Fibroblast of skin of abdomen (primary cell): ENCODE data around the gene APOB.

Source experiments
- DNase-seq: peaks from one replicate; pipeline ENCODE4 v3.0.0-alpha.2; 2013

Gene APOB

GRCh38 chr2:21017748-21018276 is 26.1 kb downstream of the APOB start:
- no peak for DNase-seq

DNA sequence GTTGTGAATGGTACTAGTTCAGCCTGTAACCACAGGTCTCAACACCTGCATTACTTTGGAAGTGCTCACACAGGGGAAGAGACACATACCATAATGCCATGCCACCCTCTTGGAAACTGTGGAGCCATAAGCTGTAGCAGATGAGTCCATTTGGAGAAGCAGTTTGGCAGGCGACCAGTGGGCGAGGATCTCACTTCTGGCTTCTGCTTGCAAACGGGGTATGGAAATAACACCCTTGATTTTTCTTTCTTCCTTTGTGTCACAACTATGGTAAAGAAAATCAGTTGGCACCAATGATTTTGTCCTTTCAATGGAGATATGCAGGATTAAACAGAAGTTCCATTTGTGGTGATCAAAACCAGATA is 28.6 kb downstream of the APOB start:
- DNase-seq, result no peak

GRCh38 chr2:21014364-21015280 is 29.3 kb downstream of the APOB start:
- DNase-seq, result no peak

DNA sequence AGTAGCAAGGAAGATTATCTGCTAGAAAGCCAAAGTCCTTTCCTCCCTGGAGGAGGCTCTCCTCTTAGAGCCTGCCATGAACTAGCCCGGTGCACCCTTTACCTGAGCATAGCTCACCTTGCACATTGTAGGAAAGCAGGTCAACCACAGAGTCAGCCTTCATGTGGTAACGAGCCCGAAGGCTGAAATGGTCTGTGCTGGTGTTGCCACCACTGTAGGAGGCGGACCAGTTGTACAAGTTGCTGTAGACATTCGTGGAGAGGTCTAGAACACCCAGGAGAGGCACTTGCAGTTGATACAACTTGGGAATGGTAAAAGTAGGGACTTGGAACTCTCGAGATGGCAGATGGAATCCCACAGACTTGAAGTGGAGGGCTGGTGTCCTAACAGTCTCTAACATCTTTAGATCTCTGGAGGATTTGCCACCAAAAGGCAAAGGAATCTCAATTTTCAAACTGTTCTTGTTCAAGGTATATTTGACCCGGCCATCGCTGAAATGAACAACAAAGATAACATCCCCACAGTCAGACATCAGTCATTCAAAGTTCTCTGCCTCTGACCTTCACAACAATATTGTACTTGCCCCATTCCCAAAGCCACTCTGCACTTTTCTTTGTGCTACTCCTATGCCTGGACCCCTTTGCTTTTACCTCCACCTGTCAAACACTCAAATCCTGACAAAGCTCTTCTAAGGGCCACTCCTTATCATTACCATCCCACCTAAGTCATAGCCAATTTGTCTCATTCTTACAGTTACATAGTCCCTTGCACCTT is 30.6 kb downstream of the APOB start:
- no peak for DNase-seq

DNA sequence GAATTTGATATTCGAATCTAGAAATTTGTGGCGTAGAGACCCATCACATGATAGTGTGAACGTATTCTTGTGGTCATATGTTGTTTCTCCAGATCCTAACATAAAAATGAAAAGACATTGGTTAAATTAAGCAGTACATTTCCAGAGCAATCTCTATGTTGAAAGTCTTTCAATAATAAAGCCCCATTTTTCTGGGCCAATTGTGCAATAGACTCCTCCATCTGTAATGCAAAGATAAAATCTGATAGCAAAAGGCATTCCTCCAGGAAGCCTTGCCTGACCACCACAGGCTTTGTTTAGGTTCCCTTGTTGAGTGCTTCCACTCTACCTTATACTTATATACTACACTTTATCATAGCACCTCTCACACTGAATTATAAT is 31.3 kb downstream of the APOB start:
- DNase-seq, result no peak

DNA sequence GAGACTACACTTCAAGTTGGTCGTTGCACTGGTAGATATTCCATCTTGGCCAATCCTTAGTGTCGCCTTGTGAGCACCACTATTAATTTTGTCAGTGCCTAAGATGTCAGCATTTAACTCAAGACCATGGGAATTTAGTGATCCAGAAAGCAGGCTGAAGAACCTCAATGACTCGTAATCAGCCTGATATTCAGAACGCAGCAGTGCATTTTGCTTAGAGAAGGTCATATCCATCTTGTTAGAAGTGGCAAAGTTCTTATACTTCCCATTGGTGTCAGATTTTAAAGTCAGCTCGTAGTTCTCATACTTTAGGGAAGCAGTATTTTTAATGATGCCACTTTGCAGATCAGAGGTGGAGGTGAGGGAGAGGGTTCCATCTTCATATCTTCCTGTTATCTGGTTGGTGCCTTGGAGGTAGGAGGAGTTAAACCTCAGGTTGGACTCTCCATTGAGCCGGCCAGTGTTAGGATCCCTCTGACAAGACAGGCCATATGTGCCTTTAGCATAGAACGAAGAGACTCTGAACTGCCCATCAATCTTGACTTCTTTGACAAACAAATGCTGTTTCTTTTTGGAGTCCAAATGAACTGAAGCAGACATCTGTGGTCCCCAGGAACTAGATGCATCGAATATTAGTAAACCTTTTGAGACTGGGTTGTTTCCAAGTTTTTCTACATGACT is 31.9 kb downstream of the APOB start:
- DNase-seq, result no peak

GRCh38 chr2:21011453-21011852 is 32.4 kb downstream of the APOB start:
- no peak for DNase-seq

GRCh38 chr2:21010813-21011439 is 32.9 kb downstream of the APOB start:
- no peak for DNase-seq

DNA sequence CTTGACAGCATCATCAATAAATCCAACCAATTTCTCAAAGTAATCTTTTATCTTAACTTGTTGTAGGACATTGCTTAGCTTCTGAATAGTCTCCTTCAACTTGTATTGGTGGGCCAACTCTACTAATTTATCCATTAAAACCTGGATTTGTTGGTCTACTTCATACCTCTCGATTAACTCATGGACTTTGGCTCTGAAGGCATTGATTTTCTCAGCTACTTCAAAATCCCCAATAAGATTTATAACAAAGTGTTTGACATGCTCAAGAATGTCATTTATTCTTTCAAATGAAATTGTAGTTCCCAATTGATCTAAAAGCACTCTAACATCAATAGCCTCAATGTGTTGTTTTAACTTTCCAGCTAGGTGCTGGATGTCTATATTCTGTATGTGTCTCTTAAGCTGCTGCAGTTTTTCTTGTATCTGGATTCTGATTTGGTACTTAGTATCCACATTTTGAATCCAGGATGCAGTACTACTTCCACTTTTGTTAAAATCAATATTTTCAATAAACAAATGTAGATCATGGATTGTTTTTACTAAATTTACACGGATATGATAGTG is 34.1 kb downstream of the APOB start:
- no peak for DNase-seq

DNA sequence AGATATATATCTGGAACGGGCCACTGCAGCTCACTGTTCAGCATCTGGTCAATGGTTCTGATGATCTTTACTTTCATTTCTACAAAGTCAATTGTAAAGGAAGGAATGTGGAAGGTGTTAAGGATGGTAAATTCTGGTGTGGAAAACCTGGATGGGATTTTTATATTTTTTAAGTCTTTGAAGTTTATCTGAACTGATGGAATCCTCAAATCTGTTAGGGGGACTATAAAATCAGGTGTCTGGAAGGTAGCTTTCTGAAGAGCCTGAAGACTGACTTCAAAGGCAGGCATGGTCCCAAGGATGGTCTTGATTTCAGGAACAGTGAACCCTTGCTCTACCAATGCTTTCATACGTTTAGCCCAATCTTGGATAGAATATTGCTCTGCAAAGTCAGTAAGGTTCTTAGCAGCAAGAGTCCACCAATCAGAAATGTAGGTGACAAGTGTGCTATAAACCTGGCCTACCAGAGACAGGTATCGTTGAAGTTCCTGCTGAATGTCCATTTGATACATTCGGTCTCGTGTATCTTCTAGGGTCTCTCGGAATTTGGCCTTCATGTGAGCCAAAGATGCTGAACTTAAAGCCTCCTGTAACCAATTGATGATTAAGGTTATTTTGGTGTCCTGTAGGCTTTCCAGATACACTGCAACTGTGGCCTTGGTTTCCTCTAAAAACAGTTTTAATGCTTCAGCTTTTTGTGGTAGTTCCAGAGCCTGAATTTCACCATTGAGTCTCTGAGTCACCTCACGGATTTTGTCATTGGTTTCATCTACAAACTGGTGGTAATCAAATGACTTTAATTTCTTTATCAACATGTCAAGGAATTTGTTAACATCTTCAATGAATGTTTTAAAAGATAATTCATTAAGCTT is 34.8 kb downstream of the APOB start:
- no peak for DNase-seq

- no peak for DNase-seq
Measured at GRCh38 chr2:21008014-21008789, 35.7 kb downstream of the APOB start.

- no peak for DNase-seq
Measured at GRCh38 chr2:21007129-21008013, 36.5 kb downstream of the APOB start.

DNA sequence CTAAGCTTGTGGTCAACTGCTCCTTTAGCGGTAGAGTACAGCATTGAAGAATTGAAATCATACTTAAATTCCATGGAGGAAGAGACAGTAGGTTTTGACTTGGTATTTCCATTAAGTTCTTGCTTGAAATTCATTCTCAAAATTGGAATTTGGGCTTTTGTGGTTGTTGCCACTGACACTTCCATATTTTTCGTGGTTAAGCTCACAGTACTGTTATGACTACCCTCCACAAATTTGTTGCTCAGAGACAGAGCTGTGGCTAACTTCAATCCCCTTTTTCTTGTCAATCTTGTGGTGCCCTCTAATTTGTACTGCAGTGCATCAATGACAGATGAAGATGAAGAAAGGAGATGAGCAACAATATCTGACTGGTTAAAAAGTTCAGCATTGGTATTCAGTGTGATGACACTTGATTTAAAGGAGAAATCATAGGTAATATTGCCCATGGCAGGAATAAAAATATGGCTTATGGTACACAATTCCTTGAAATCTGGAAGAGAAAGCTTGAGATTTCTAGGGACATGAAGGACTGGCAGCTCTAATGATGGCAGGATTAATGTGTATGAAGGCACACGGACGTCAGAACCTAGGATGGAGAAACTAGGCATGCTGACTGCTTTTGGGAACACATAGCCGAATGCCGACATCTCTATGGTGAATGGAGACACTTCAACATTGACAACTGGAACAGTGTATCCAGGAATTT is 37.3 kb downstream of the APOB start:
- DNase-seq, result no peak

- no peak for DNase-seq
Measured at GRCh38 chr2:21005700-21006422, 38.0 kb downstream of the APOB start.

- no peak for DNase-seq
Measured at GRCh38 chr2:21005111-21005699, 38.7 kb downstream of the APOB start.

- DNase-seq, result no peak
Measured at GRCh38 chr2:21004181-21004572, 39.7 kb downstream of the APOB start.

DNA sequence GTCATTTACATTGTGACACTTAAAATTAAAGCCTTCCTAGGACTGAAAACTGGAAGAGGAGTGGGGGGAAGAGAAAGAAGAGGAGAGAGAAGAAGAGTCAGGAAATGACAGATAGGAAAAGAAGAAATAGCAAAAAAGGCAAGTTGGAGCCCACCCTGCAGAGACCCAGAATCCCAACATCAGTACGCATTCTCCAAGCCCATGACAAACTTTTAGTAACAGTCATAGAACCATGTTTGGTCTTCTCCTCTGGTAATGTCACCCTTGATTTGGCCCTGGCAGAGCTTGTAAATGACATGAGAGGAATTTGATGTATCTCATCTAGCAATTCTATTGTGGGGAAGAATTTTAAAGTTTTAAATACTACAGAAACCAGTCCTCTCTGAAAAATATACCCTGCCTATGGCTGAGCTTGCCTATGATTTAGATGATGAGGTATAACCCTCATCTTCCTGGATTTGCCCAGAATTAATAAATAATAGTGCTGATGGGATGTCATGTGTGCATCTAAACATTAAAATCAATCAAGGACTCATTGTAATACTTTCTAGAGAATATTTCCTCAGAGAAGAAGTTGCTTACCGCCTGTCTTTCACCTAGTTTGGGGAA is 40.2 kb downstream of the APOB start:
- DNase-seq, result no peak
